Right lobe of liver (tissue), 4 donors: ENCODE results near the gene GPRC5C.

Source experiments
- CTCF ChIP-seq, 4 donors: fragments of 200-600 bp in 3 of 4; fragments of 450-650 bp in 1 of 4; IDR thresholded peaks; one replicate each; pipeline versions ENCODE4 v1.5.1 to v1.8.0; 2016 to 2022; ENCODE audit warnings: antibody characterized with exemption in 4 of 4, mild to moderate bottlenecking in 2 of 4
- POLR2A ChIP-seq: fragments of 450-650 bp; IDR thresholded peaks from one replicate; pipeline ENCODE4 v1.6.1; 2017; ENCODE audit warnings: antibody characterized with exemption, mild to moderate bottlenecking
- donor health status: DM: no; HTN: no; CAD: no.
- donor health status: DM: no; HTN: no; CAD: no.
- donor health status: DM: no; HTN: yes; CAD: no.

- no peak for TF ChIP-seq CTCF (IDR thresholded peaks at IDR 0.05)
- TF ChIP-seq POLR2A: no peak
These were observed 19.3 kb upstream of the GPRC5C start for GRCh38 chr17:74412581-74412980.
